DMS53 (cell line): ENCODE results near the gene OR6J1.
A peak's percentile ranks its signal among the peaks of the same experiment; 100 is the strongest.
"Not testable (repeated sequence)": the region's sequence is repeated elsewhere in the genome, so short reads cannot be mapped to it uniquely, and the experiment has no call there.

Experiments used
- DNase-seq: peaks from one replicate; lab custom pipeline; 2025; lab: John Stamatoyannopoulos, UW

The OR6J1 gene

GRCh38 chr14:22644305-22644635, at the start of gene OR6J1:
OR6J1 (minus strand) TSS chr14:22644352; CDS start chr14:22634811, 9,541 bp downstream.
- no peak for DNase-seq

- DNase-seq = no peak
These were observed 48.0 kb upstream of the OR6J1 start for GRCh38 chr14:22692194-22692593.

GRCh38 chr14:22691171-22691570, 47.0 kb upstream of the OR6J1 start:
- no peak for DNase-seq

GRCh38 chr14:22689199-22689598, 45.0 kb upstream of the OR6J1 start:
- peak; percentile 85 for DNase-seq

- not testable (repeated sequence) for DNase-seq
These were observed 43.8 kb upstream of the OR6J1 start for GRCh38 chr14:22687969-22688368.

GRCh38 chr14:22686176-22686611, 42.0 kb upstream of the OR6J1 start:
- DNase-seq = not testable (repeated sequence)

GRCh38 chr14:22685467-22685866, 41.3 kb upstream of the OR6J1 start:
- no peak for DNase-seq

- DNase-seq = not testable (repeated sequence)
These were observed 39.3 kb upstream of the OR6J1 start for GRCh38 chr14:22683428-22683827.

GRCh38 chr14:22678221-22678620, 34.1 kb upstream of the OR6J1 start:
- no peak for DNase-seq

- DNase-seq = not testable (repeated sequence)
These were observed 33.4 kb upstream of the OR6J1 start for GRCh38 chr14:22677551-22677950.

GRCh38 chr14:22671622-22672021, 27.5 kb upstream of the OR6J1 start:
- DNase-seq = no peak

- no peak for DNase-seq
These were observed 24.7 kb upstream of the OR6J1 start for GRCh38 chr14:22668863-22669262.

GRCh38 chr14:22668417-22668816, 24.3 kb upstream of the OR6J1 start:
- no peak for DNase-seq

- no peak for DNase-seq
These were observed 23.7 kb upstream of the OR6J1 start for GRCh38 chr14:22667881-22668280.

GRCh38 chr14:22666203-22666893, 22.2 kb upstream of the OR6J1 start:
- DNase-seq = no peak

- peak; percentile 95 for DNase-seq
These were observed 20.1 kb upstream of the OR6J1 start for GRCh38 chr14:22664261-22664660.

- no peak for DNase-seq
These were observed 16.5 kb upstream of the OR6J1 start for GRCh38 chr14:22660654-22661053.

- DNase-seq = no peak
These were observed 14.8 kb upstream of the OR6J1 start for GRCh38 chr14:22658946-22659345.

- peak; percentile 43 for DNase-seq
These were observed 13.7 kb upstream of the OR6J1 start for GRCh38 chr14:22657861-22658260.

- DNase-seq = no peak
These were observed 13.0 kb upstream of the OR6J1 start for GRCh38 chr14:22656945-22657731.

GRCh38 chr14:22656226-22656625, 12.1 kb upstream of the OR6J1 start:
- no peak for DNase-seq

- peak; percentile 81 for DNase-seq
These were observed 9.0 kb upstream of the OR6J1 start for GRCh38 chr14:22653012-22653621.

GRCh38 chr14:22651586-22651985, 7.4 kb upstream of the OR6J1 start:
- no peak for DNase-seq
